ENCODE data around the gene SERPINA3.

Gene SERPINA3

GRCh38 chr14:94613720-94614644 lies 1.8 kb downstream of the SERPINA3 start:
- FAIRE-seq = no peak

DNA sequence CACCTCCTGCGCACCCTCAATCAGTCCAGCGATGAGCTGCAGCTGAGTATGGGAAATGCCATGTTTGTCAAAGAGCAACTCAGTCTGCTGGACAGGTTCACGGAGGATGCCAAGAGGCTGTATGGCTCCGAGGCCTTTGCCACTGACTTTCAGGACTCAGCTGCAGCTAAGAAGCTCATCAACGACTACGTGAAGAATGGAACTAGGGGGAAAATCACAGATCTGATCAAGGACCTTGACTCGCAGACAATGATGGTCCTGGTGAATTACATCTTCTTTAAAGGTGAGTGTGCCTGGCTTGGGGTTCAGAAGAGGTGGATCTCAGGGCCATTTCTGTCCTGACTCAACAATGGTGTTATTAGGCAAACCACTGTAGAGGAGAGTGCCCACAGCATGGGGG lies 2.6 kb downstream of the SERPINA3 start:
- no peak for FAIRE-seq

DNA sequence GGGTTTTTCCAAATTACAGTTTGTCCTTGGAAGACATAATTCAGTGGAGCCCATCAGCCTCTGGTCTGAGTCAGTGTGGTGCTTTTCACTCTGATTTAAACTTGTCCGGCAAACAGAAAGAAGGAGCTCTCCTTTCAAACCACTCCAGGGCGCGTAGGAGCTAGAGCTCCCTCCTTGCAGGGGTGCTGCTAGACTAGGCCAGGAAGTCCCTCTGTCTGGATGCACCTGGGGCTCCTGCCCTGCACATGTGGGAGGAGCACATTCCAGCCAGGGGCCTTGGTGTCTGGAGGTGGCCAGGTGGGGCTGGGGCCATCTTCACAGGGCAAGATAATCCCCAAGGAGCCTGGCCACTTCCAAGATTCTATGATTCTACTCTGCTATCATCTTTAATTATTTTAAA lies 3.1 kb downstream of the SERPINA3 start:
- no peak for FAIRE-seq

DNA sequence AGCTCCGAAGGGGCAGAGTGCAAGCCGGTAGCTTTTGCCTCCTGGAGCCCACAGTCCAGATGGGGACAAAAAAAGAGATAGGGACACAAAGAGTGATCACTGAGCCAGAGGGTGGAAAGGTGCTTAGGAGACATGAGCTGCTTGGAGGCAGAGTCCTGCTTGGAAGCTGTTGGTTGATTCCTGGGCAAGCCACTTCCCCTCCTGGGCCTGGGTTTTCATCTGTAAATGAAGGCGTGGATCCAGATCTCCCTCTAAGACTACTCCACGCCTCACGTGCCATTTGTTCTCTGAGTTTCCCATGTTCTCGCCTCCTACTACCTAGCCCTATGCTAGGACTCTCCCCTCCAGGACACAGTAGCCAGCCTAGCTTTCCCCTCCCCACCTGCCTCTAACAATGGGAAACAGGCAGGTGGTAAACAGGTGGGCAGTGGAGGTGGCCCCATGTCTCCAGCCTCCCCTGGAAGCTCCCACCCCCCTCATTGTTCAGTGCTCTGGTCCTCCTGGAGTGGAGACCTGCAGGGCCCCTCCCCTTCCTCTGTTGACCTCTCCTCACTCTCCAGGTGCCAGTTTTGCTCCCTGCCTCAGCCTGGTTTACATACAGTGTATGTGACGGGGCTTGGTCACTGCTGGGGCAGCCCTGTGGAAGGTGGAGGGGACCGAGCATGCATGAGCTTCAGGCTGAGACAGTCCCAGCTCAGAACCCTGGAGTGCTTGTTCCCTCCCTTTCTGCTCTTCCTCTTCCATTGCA lies 3.8 kb downstream of the SERPINA3 start:
- no peak for FAIRE-seq

GRCh38 chr14:94617366-94617941 lies 5.3 kb downstream of the SERPINA3 start:
- no peak for FAIRE-seq

DNA sequence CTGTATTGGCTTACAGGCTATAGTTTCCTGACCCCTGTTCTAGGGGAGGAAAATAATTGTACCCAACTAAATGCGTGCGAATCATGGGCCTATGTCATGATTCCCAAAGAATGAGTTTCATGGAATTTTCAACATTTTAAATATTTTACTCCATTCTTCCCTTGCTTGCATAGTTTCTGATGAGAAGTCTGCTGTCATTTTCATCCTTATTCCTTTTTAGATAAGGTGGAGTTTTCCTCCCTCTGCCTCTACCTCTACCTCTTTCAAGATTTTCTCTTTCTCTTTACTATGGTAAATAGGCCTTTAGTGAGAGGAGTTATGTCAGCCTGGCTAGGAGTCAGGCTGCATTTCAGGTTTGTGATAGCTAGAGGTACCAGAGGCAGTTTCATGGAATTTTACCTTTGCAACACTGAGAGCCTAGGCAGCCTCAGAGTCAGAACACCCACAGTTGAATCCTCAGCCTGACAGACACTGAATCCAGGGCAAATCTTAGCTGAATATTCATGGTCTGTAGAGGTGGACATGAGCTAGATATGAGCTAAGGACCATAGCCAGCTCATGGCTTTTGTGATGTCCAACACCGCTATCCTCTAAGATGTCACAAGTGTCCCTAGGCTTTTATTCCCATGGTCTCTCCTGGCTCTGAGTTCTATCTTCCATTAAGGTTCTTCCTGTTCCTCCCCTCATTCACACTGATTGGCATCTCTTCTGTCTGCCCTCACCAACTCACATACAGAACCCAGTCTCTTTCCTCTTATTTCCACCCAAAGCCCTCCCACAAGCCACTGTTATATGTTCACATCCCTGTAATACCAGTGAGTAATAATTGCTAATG lies 6.0 kb downstream of the SERPINA3 start:
- no peak for FAIRE-seq

- no peak for FAIRE-seq
Observed at GRCh38 chr14:94619297-94619696, 7.1 kb downstream of the SERPINA3 start.

DNA sequence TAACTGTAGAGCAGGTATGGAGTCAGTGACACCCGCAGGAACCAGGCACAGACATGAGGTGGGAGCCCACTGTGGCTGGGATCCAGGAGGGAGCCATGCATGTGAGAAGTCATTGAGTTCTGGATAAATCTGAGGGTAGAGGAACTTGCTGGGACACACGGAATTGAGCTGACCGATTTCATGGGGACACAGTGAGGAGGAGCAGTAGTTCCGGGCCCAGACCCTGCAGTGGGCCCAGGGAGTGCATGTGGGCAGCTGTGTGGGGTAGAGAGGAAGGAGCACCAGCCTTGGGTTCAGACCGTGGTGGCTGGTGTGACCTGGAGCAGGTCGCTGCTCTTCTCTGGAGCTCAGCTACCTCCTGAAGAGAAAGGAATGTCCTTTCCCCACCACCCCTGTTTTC lies 8.4 kb downstream of the SERPINA3 start:
- FAIRE-seq = no peak

DNA sequence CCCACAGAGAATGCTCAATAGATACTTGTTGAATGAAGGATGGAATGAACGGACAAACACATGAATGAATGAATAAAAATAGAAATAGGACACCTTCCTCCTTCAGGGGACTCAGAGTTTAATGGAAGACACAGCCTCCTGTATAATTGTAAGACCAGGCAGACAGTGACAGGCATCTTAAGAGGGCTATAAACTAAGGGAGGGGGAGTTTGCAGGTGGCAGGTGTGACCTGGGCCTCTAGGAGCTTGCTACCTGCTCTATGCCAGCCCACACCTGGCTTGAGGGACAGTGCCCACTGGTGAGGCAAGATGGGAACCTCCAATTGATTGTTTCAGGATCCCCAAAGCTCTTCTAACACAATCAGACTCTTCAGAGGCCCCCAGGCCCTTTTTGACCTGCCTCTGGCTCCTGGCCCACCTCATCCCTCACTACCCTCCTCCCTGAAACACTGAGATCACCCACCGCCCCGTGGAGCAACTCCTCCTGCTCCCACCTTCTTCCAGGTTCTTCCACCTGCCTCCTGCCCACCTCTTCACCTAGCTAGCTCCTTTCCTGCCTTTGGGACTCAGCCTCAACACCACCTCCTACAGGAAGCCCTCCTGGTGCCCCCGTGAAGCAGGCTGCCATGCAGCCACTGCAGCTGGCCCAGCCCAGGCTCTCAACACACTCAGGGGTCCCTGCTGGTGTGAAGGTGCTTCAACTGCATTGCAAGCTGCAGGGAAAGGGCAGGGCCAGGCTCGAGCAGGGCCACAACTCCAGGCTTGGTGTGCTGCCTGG lies 9.4 kb downstream of the SERPINA3 start:
- no peak for FAIRE-seq

- FAIRE-seq = no peak
Observed at GRCh38 chr14:94622653-94623421, 10.6 kb downstream of the SERPINA3 start.

DNA sequence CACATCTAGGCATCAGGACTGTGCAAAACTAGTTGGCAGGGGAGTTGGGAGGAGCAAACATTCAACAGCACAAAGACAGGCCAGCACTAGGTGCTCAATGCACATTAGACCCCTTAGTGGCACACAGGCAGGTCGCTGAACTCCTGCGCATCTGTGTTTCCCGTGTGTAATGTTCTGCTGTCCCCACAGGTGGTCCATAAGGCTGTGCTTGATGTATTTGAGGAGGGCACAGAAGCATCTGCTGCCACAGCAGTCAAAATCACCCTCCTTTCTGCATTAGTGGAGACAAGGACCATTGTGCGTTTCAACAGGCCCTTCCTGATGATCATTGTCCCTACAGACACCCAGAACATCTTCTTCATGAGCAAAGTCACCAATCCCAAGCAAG lies 11.2 kb downstream of the SERPINA3 start:
- no peak for FAIRE-seq

- FAIRE-seq = no peak
Observed at GRCh38 chr14:94623856-94624499, 11.8 kb downstream of the SERPINA3 start.

DNA sequence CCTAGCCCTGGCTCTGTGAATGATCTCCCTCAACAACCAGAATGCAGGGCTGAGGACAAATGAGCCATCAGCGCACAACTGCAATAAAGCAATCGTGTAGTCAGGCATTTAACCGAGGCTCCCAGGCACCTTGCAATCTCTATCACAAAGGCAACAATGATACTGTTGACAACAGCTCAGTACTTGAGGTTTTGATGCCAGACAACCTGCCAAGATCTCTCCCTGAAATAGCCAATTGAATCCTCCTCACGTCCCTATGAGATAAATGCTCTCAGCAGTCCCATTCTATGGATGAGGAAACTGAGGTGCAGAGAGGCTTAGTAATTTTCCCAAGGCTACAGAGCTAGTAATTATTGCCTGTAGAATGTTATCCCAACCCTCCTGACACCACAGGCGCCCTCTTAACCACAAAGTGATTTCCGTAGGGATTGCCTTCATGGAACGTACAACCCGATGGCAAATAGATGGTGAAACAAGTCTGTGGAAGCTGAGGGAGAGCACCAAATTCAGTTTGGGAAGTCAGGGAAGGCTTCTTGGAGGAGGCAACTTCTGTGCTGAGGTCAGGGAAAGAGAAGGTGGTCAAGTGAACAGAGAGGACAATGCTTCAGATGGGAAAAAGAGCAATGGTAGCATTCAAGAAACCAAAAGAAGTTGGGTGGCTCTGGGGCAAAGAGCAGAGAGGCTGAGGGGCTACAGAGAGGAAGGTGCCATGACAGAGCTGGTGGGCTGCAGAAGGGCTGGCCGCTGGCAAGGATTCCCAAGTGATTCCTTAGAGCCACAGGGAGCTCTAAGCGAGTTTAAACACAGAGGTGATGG lies 12.6 kb downstream of the SERPINA3 start:
- FAIRE-seq = no peak

GRCh38 chr14:94625353-94625635 lies 13.1 kb downstream of the SERPINA3 start:
- no peak for FAIRE-seq

GRCh38 chr14:94628578-94628977 lies 16.4 kb downstream of the SERPINA3 start:
- FAIRE-seq = no peak

- FAIRE-seq = no peak
Observed at GRCh38 chr14:94630396-94630795, 18.2 kb downstream of the SERPINA3 start.

GRCh38 chr14:94631050-94631449 lies 18.9 kb downstream of the SERPINA3 start:
- no peak for FAIRE-seq

DNA sequence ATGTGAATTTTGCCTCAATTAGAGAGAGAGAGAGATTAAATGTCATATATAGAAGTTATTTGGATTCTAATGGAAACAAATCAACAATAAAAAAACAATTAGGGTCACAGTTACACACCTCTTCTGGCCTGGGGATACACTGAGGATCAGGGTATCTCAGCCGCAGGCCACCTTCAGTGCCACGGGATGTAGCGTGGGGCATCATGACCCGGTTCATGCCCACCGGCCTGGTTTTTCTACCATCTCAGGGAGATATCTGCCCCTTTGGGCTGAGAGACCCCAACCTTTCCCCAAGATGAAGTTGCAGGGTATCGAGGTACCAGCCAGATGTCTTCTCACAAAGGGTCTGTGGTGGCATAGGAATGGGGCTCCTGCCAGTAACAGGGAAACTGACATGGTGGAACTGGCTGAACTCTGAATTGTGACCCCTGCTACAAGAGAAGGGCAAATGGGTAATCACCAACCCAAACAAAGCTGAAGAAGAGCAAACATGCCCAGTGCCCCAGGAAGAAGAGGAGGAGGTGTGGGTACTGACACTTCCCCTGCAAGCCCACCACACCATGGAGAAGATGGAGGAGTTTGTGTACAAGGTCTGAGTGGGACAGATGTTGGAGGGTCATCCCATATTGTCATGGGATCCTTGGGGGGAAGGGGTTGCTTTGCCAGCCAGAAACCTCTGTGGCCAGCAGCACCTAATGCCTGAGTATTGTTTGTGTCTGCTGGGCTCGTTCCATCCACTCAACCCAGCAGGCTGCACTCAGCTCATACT lies 19.5 kb downstream of the SERPINA3 start:
- no peak for FAIRE-seq

DNA sequence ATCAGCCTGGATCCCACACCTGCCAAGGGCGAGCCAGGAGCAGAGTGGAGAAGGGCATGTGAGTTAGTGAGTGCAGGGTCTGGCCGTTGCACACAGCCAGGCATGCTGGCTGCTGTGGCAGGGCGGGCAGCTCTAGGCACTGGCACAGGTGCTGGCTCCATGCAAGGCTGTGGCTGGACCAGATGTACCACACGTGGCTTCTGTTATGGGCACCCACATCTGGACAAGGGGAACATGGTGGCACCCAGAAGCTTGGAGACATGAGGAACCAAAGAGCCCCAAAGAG lies 20.1 kb downstream of the SERPINA3 start:
- no peak for FAIRE-seq

GRCh38 chr14:94633121-94633520 lies 20.9 kb downstream of the SERPINA3 start:
- FAIRE-seq = no peak
